ENCODE results near the gene NPR1.

NPR1 gene

DNA sequence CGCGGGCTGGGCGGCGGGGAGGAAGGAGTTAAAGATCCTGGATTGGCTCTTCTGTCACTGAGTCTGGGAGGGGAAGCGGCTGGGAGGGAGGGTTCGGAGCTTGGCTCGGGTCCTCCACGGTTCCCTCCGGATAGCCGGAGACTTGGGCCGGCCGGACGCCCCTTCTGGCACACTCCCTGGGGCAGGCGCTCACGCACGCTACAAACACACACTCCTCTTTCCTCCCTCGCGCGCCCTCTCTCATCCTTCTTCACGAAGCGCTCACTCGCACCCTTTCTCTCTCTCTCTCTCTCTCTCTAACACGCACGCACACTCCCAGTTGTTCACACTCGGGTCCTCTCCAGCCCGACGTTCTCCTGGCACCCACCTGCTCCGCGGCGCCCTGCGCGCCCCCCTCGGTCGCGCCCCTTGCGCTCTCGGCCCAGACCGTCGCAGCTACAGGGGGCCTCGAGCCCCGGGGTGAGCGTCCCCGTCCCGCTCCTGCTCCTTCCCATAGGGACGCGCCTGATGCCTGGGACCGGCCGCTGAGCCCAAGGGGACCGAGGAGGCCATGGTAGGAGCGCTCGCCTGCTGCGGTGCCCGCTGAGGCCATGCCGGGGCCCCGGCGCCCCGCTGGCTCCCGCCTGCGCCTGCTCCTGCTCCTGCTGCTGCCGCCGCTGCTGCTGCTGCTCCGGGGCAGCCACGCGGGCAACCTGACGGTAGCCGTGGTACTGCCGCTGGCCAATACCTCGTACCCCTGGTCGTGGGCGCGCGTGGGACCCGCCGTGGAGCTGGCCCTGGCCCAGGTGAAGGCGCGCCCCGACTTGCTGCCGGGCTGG is at the start of gene NPR1 (continued):
- TF ChIP-seq, protein P1, sequence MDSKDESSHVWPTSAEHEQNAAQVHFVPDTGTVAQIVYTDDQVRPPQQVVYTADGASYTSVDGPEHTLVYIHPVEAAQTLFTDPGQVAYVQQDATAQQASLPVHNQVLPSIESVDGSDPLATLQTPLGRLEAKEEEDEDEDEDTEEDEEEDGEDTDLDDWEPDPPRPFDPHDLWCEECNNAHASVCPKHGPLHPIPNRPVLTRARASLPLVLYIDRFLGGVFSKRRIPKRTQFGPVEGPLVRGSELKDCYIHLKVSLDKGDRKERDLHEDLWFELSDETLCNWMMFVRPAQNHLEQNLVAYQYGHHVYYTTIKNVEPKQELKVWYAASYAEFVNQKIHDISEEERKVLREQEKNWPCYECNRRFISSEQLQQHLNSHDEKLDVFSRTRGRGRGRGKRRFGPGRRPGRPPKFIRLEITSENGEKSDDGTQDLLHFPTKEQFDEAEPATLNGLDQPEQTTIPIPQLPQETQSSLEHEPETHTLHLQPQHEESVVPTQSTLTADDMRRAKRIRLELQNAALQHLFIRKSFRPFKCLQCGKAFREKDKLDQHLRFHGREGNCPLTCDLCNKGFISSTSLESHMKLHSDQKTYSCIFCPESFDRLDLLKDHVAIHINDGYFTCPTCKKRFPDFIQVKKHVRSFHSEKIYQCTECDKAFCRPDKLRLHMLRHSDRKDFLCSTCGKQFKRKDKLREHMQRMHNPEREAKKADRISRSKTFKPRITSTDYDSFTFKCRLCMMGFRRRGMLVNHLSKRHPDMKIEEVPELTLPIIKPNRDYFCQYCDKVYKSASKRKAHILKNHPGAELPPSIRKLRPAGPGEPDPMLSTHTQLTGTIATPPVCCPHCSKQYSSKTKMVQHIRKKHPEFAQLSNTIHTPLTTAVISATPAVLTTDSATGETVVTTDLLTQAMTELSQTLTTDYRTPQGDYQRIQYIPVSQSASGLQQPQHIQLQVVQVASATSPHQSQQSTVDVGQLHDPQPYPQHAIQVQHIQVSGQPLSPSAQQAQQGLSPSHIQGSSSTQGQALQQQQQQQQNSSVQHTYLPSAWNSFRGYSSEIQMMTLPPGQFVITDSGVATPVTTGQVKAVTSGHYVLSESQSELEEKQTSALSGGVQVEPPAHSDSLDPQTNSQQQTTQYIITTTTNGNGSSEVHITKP (tag by site-specific recombination; IDR thresholded peaks at IDR 0.05): peak; percentile 77
- TF ChIP-seq TCF7L2 (IDR thresholded peaks at IDR 0.05; ENCODE audit: borderline replicate concordance, low read depth, low read length) (no peak), ZNF585B (tag by site-specific recombination; IDR thresholded peaks at IDR 0.05) (0 out of 2 replicates have a peak, but pooled peaks have one; percentile 15), PRDM1 (tag by site-specific recombination; IDR thresholded peaks at IDR 0.05) (peak; percentile 79), ZNF341 (tag by site-specific recombination; IDR thresholded peaks at IDR 0.05; ENCODE audit: low read depth) (peak; percentile 89), ZNF777 (tag by site-specific recombination; IDR thresholded peaks at IDR 0.05; ENCODE audit: borderline replicate concordance) (peak; percentile 89; the same call in 1 of the 2 replicates), ZEB2 (tag by site-specific recombination; IDR thresholded peaks at IDR 0.05) (peak; percentile 65; the same call in 1 of the 2 replicates), SP7 (tag by site-specific recombination; IDR thresholded peaks at IDR 0.05) (peak; percentile 74), MYNN (tag by site-specific recombination; IDR thresholded peaks at IDR 0.05; ENCODE audit: borderline replicate concordance) (peak; percentile 66; the same call in 1 of the 2 replicates), ZNF521 (tag by site-specific recombination; IDR thresholded peaks at IDR 0.05) (no peak), ZNF596 (tag by site-specific recombination; IDR thresholded peaks at IDR 0.05) (peak; percentile 83), ZNF423 (tag by site-specific recombination; IDR thresholded peaks at IDR 0.05) (peak; percentile 98), ZFP41 (tag by site-specific recombination; IDR thresholded peaks at IDR 0.05; ENCODE audit: borderline replicate concordance) (no peak)
- TF ChIP-seq, protein P2, sequence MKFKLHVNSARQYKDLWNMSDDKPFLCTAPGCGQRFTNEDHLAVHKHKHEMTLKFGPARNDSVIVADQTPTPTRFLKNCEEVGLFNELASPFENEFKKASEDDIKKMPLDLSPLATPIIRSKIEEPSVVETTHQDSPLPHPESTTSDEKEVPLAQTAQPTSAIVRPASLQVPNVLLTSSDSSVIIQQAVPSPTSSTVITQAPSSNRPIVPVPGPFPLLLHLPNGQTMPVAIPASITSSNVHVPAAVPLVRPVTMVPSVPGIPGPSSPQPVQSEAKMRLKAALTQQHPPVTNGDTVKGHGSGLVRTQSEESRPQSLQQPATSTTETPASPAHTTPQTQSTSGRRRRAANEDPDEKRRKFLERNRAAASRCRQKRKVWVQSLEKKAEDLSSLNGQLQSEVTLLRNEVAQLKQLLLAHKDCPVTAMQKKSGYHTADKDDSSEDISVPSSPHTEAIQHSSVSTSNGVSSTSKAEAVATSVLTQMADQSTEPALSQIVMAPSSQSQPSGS (tag by site-specific recombination; IDR thresholded peaks at IDR 0.05; ENCODE audit: low read depth): no peak
- TF ChIP-seq, protein P3, sequence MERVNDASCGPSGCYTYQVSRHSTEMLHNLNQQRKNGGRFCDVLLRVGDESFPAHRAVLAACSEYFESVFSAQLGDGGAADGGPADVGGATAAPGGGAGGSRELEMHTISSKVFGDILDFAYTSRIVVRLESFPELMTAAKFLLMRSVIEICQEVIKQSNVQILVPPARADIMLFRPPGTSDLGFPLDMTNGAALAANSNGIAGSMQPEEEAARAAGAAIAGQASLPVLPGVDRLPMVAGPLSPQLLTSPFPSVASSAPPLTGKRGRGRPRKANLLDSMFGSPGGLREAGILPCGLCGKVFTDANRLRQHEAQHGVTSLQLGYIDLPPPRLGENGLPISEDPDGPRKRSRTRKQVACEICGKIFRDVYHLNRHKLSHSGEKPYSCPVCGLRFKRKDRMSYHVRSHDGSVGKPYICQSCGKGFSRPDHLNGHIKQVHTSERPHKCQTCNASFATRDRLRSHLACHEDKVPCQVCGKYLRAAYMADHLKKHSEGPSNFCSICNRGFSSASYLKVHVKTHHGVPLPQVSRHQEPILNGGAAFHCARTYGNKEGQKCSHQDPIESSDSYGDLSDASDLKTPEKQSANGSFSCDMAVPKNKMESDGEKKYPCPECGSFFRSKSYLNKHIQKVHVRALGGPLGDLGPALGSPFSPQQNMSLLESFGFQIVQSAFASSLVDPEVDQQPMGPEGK (tag by site-specific recombination; IDR thresholded peaks at IDR 0.05): peak; percentile 93
- TF ChIP-seq, protein P4, sequence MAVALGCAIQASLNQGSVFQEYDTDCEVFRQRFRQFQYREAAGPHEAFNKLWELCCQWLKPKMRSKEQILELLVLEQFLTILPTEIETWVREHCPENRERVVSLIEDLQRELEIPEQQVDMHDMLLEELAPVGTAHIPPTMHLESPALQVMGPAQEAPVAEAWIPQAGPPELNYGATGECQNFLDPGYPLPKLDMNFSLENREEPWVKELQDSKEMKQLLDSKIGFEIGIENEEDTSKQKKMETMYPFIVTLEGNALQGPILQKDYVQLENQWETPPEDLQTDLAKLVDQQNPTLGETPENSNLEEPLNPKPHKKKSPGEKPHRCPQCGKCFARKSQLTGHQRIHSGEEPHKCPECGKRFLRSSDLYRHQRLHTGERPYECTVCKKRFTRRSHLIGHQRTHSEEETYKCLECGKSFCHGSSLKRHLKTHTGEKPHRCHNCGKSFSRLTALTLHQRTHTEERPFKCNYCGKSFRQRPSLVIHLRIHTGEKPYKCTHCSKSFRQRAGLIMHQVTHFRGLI (tag by site-specific recombination; IDR thresholded peaks at IDR 0.05): no peak
- TF ChIP-seq, protein P5, sequence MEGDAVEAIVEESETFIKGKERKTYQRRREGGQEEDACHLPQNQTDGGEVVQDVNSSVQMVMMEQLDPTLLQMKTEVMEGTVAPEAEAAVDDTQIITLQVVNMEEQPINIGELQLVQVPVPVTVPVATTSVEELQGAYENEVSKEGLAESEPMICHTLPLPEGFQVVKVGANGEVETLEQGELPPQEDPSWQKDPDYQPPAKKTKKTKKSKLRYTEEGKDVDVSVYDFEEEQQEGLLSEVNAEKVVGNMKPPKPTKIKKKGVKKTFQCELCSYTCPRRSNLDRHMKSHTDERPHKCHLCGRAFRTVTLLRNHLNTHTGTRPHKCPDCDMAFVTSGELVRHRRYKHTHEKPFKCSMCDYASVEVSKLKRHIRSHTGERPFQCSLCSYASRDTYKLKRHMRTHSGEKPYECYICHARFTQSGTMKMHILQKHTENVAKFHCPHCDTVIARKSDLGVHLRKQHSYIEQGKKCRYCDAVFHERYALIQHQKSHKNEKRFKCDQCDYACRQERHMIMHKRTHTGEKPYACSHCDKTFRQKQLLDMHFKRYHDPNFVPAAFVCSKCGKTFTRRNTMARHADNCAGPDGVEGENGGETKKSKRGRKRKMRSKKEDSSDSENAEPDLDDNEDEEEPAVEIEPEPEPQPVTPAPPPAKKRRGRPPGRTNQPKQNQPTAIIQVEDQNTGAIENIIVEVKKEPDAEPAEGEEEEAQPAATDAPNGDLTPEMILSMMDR (tag by site-specific recombination; IDR thresholded peaks at IDR 0.05): peak; percentile 85
- TF ChIP-seq, protein P6, sequence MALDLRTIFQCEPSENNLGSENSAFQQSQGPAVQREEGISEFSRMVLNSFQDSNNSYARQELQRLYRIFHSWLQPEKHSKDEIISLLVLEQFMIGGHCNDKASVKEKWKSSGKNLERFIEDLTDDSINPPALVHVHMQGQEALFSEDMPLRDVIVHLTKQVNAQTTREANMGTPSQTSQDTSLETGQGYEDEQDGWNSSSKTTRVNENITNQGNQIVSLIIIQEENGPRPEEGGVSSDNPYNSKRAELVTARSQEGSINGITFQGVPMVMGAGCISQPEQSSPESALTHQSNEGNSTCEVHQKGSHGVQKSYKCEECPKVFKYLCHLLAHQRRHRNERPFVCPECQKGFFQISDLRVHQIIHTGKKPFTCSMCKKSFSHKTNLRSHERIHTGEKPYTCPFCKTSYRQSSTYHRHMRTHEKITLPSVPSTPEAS (tag by site-specific recombination; IDR thresholded peaks at IDR 0.05): peak; percentile 21; the same call in 1 of the 2 replicates

All from HEK293 (cell line).